ENCODE data around the gene BAIAP2L1. TPM values are rescaled to one million over a fixed set of nuclear protein-coding genes. Genes with fewer than 3 reads are reported as not detected.

The BAIAP2L1 gene
- total and polyA plus RNA-seq, 2 experiments from 2014 or later = 24.1 to 38.3 TPM

- H3F3A ChIP-seq (replicated peaks; ENCODE audit: low read depth) = no peaks in the 10 kb centered on the region
- peaks cover 28% of the 10 kb centered on the region for H3K36me3 Mint-ChIP-seq (ENCODE audit: low read depth)
- H3K27me3 Mint-ChIP-seq (ENCODE audit: insufficient read depth, low read depth, poor library complexity) = no peaks in the 10 kb centered on the region
- H3K9me3 Mint-ChIP-seq = no peaks in the 10 kb centered on the region; the same call in 2 of the 3 replicates
- H3K4me1 Mint-ChIP-seq = peaks cover 9% of the 10 kb centered on the region
- peaks cover 23% of the 10 kb centered on the region for H4K20me1 ChIP-seq (replicated peaks; ENCODE audit: insufficient read depth)
- H3K27ac ChIP-seq (ENCODE audit: low read depth) = no peak overlapping the region
- no peak overlapping the region for H3K4me3 Mint-ChIP-seq
- no peak overlapping the region for H3K4me3 ChIP-seq
- H3K27ac Mint-ChIP-seq = no peak overlapping the region
- TF ChIP-seq STAT1 (IDR thresholded peaks at IDR 0.05; ENCODE audit: unreplicated experiment) (no peak), EZH2 (IDR thresholded peaks at IDR 0.05; ENCODE audit: low read depth, unreplicated experiment) (no peak), CREB1 (CRISPR knock-in tag; IDR thresholded peaks at IDR 0.05; ENCODE audit: low read depth) (no peak)
- H2AFZ ChIP-seq = no peak overlapping the region
- DNase-seq (ENCODE audit: low spot score) (no peak), ATAC-seq (no peak)
- no peaks in the 10 kb centered on the region for H3K27me3 ChIP-seq (ENCODE audit: insufficient read depth)
- no peaks in the 10 kb centered on the region for H3K9me2 ChIP-seq (ENCODE audit: insufficient read depth)
- peaks cover 32% of the 10 kb centered on the region for H3K79me2 ChIP-seq (replicated peaks; ENCODE audit: insufficient read depth)
- H3K36me3 ChIP-seq (ENCODE audit: insufficient read depth) = no peaks in the 10 kb centered on the region; the same call in 1 of the 2 replicates
- 0 out of 2 replicates have a peak, but pooled peaks cover 4% of the 10 kb centered on the region for H3K4me1 ChIP-seq (ENCODE audit: insufficient read depth)
- H3K4me2 ChIP-seq = no peak overlapping the region
Observed at GRCh38 chr7:98352621-98353020, 48.3 kb downstream of the BAIAP2L1 start.

DNA sequence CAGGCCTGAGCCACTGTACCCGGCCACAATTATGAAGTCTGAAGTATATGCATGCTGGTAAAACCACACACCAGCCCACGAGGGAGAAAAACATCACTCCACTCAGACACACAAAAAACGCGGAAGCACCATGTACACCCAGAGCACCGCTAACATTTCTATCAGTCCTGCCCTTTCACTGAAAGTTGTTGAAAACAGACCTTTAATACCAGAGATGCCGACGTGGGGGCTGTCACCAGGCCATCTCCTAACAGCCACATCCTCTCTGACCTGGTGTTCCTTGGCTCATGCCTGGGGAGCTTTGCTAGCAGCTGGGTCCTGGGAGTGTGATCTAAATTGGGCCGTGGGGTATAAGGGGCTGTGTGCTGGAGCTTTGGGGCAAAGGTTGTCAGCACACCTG, 49.8 kb downstream of the BAIAP2L1 start:
- H3K36me3 ChIP-seq (ENCODE audit: insufficient read depth) = no peaks in the 10 kb centered on the region; the same call in 1 of the 2 replicates
- 0 out of 2 replicates have a peak, but pooled peaks cover 4% of the 10 kb centered on the region for H3K4me1 ChIP-seq (ENCODE audit: insufficient read depth)
- Mint-ChIP-seq H3K4me1 (peaks cover 9% of the 10 kb centered on the region), H3K36me3 (ENCODE audit: low read depth) (peaks cover 27% of the 10 kb centered on the region), H3K4me3 (no peak overlapping the region), H3K27me3 (ENCODE audit: insufficient read depth, low read depth, poor library complexity) (no peaks in the 10 kb centered on the region), H3K27ac (no peak overlapping the region), H3K9me3 (no peaks in the 10 kb centered on the region; the same call in 2 of the 3 replicates)
- H3K27me3 ChIP-seq (ENCODE audit: insufficient read depth) = no peaks in the 10 kb centered on the region
- peaks cover 26% of the 10 kb centered on the region for H4K20me1 ChIP-seq (replicated peaks; ENCODE audit: insufficient read depth)
- peaks cover 45% of the 10 kb centered on the region for H3K79me2 ChIP-seq (replicated peaks; ENCODE audit: insufficient read depth)
- no peaks in the 10 kb centered on the region for H3K9me2 ChIP-seq (ENCODE audit: insufficient read depth)
- H2AFZ ChIP-seq = no peak overlapping the region
- ATAC-seq = no peak
- DNase-seq (ENCODE audit: low spot score) = no peak
- H3K4me2 ChIP-seq = no peak overlapping the region
- H3K4me3 ChIP-seq = no peak overlapping the region
- H3K27ac ChIP-seq (ENCODE audit: low read depth) = no peak overlapping the region
- H3F3A ChIP-seq (replicated peaks; ENCODE audit: low read depth) = no peaks in the 10 kb centered on the region
- TF ChIP-seq EZH2 (IDR thresholded peaks at IDR 0.05; ENCODE audit: low read depth, unreplicated experiment) (no peak), STAT1 (IDR thresholded peaks at IDR 0.05; ENCODE audit: unreplicated experiment) (no peak), ZNF331 (CRISPR knock-in tag; IDR thresholded peaks at IDR 0.05; ENCODE audit: low read depth) (no peak), CREB1 (CRISPR knock-in tag; IDR thresholded peaks at IDR 0.05; ENCODE audit: low read depth) (no peak), ZNF114 (CRISPR knock-in tag; IDR thresholded peaks at IDR 0.05) (no peak), EZH2phosphoT487 (IDR thresholded peaks at IDR 0.05; ENCODE audit: unreplicated experiment) (no peak), POLR2AphosphoS5 (IDR thresholded peaks at IDR 0.05; ENCODE audit: low read depth) (no peak), ZNF462 (CRISPR knock-in tag; IDR thresholded peaks at IDR 0.05) (no peak)
- TF ChIP-seq, protein P1, sequence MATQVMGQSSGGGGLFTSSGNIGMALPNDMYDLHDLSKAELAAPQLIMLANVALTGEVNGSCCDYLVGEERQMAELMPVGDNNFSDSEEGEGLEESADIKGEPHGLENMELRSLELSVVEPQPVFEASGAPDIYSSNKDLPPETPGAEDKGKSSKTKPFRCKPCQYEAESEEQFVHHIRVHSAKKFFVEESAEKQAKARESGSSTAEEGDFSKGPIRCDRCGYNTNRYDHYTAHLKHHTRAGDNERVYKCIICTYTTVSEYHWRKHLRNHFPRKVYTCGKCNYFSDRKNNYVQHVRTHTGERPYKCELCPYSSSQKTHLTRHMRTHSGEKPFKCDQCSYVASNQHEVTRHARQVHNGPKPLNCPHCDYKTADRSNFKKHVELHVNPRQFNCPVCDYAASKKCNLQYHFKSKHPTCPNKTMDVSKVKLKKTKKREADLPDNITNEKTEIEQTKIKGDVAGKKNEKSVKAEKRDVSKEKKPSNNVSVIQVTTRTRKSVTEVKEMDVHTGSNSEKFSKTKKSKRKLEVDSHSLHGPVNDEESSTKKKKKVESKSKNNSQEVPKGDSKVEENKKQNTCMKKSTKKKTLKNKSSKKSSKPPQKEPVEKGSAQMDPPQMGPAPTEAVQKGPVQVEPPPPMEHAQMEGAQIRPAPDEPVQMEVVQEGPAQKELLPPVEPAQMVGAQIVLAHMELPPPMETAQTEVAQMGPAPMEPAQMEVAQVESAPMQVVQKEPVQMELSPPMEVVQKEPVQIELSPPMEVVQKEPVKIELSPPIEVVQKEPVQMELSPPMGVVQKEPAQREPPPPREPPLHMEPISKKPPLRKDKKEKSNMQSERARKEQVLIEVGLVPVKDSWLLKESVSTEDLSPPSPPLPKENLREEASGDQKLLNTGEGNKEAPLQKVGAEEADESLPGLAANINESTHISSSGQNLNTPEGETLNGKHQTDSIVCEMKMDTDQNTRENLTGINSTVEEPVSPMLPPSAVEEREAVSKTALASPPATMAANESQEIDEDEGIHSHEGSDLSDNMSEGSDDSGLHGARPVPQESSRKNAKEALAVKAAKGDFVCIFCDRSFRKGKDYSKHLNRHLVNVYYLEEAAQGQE (IDR thresholded peaks at IDR 0.05; ENCODE audit: unreplicated experiment) = no peak
- TF ChIP-seq, protein P2, sequence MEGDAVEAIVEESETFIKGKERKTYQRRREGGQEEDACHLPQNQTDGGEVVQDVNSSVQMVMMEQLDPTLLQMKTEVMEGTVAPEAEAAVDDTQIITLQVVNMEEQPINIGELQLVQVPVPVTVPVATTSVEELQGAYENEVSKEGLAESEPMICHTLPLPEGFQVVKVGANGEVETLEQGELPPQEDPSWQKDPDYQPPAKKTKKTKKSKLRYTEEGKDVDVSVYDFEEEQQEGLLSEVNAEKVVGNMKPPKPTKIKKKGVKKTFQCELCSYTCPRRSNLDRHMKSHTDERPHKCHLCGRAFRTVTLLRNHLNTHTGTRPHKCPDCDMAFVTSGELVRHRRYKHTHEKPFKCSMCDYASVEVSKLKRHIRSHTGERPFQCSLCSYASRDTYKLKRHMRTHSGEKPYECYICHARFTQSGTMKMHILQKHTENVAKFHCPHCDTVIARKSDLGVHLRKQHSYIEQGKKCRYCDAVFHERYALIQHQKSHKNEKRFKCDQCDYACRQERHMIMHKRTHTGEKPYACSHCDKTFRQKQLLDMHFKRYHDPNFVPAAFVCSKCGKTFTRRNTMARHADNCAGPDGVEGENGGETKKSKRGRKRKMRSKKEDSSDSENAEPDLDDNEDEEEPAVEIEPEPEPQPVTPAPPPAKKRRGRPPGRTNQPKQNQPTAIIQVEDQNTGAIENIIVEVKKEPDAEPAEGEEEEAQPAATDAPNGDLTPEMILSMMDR (conservative IDR thresholded peaks at IDR 0.05; ENCODE audit: low read depth in 2 of 2) = no peak

Measured in GM23338 (cell line).